GM23248 (cell line): Measurements from ENCODE around the gene TLE5. TPM values are rescaled to one million over a fixed set of nuclear protein-coding genes. Genes with fewer than 3 reads are reported as not detected.

Experiments
- DNase-seq: peaks from one replicate; pipeline ENCODE4 v3.0.0-alpha.2; 2015
- H2AFZ ChIP-seq: fragments of 200-600 bp; sonication (generic); 2 replicates; pipeline ENCODE4 v1.6.1; 2016; ENCODE audit warnings: antibody characterized with exemption
- H3F3A ChIP-seq: fragments of 200-600 bp; sonication (generic); 2 replicates; pipeline ENCODE4 v1.6.1; 2016; ENCODE audit warnings: mild to moderate bottlenecking, antibody characterized with exemption, mixed run types; ENCODE audit not compliant: insufficient read depth
- H3K27ac ChIP-seq: fragments of 200-600 bp; sonication (generic); 2 replicates; pipeline ENCODE4 v1.5.1; 2016; ENCODE audit warnings: mild to moderate bottlenecking
- H3K27me3 ChIP-seq: fragments of 200-600 bp; sonication (generic); replicated peaks from 2 replicates; pipeline ENCODE4 v1.6.1; 2016; ENCODE audit warnings: mild to moderate bottlenecking; ENCODE audit not compliant: insufficient read depth
- H3K36me3 ChIP-seq: fragments of 200-600 bp; sonication (generic); 2 replicates; pipeline ENCODE4 v1.6.1; 2016; ENCODE audit warnings: low read depth, mild to moderate bottlenecking
- H3K4me1 ChIP-seq: fragments of 200-600 bp; sonication (generic); 2 replicates; pipeline ENCODE4 v1.6.1; 2016; ENCODE audit warnings: mild to moderate bottlenecking; ENCODE audit not compliant: insufficient read depth
- H3K4me2 ChIP-seq: fragments of 200-600 bp; sonication (generic); one replicate; pipeline ENCODE4 v1.6.1; 2016; ENCODE audit warnings: mild to moderate bottlenecking; ENCODE audit not compliant: unreplicated experiment
- H3K4me3 ChIP-seq: fragments of 200-600 bp; sonication (generic); 2 replicates; pipeline ENCODE4 v1.5.1; 2016; ENCODE audit warnings: mild to moderate bottlenecking
- H3K79me2 ChIP-seq: fragments of 200-600 bp; sonication (generic); 2 replicates; pipeline ENCODE4 v1.6.1; 2016; ENCODE audit warnings: mild to moderate bottlenecking; ENCODE audit not compliant: insufficient read depth
- H3K9ac ChIP-seq: fragments of 200-600 bp; sonication (generic); 2 replicates; pipeline ENCODE4 v1.6.1; 2016; ENCODE audit warnings: mild to moderate bottlenecking
- H3K9me2 ChIP-seq: fragments of 200-600 bp; sonication (generic); 2 replicates; pipeline ENCODE4 v1.6.1; 2016; ENCODE audit warnings: mixed run types, mild to moderate bottlenecking, moderate library complexity; ENCODE audit not compliant: insufficient read depth
- H3K9me3 ChIP-seq: fragments of 200-600 bp; sonication (generic); one replicate; pipeline ENCODE4 v1.6.1; 2017; ENCODE audit warnings: low read depth
- H4K20me1 ChIP-seq: fragments of 200-600 bp; sonication (generic); 2 replicates; pipeline ENCODE4 v1.6.0; 2016; ENCODE audit not compliant: insufficient read depth
- EZH2 ChIP-seq: fragments of 200-600 bp; sonication (generic); IDR thresholded peaks from 2 replicates; pipeline ENCODE4 v1.6.1; 2018; ENCODE audit warnings: antibody characterized with exemption, mild to moderate bottlenecking; ENCODE audit not compliant: insufficient read depth, poor library complexity, severe bottlenecking
- EZH2phosphoT487 ChIP-seq: fragments of 200-600 bp; sonication (generic); IDR thresholded peaks from 2 replicates; pipeline ENCODE4 v1.6.1; 2018; ENCODE audit warnings: antibody characterized with exemption, moderate library complexity, mild to moderate bottlenecking, low read depth; ENCODE audit not compliant: insufficient read depth
- WGBS, 2 experiments: methylation state at CpG; one replicate each; pipeline ENCODE4 v1.1.6; 2015 to 2017; ENCODE audit warnings: low lambda C conversion rate in 2 of 2, low coverage in 1 of 2; ENCODE audit errors: missing lambda C conversion rate in 2 of 2; 5-methylcytosine and 5-hydroxymethylcytosine counted together
- in situ Hi-C: fragments of 300-500 bp; cut with MboI; formaldehyde crosslinking; loops from 2 replicates; pipeline ENCODE4 v1.15.0; 2020
- polyA plus RNA-seq: library from polyadenylated mRNA; unstranded; fragments of >200 nt; fragmentation: Nextera tagmentation; extraction: Ambion mirVana; gene quantifications from 2 replicates; pipeline ENCODE4 v1.2.1, GENCODE V29; 2016
- total RNA-seq: library from RNA; depleted of rRNA; stranded (reverse); fragments of >200 nt; shearing (Covaris generic); gene quantifications from 2 replicates; pipeline ENCODE4 v1.2.3, GENCODE V29; 2014

Gene TLE5
- total and polyA plus RNA-seq, 2 experiments from 2014 or later, result 133 to 337 TPM

DNA sequence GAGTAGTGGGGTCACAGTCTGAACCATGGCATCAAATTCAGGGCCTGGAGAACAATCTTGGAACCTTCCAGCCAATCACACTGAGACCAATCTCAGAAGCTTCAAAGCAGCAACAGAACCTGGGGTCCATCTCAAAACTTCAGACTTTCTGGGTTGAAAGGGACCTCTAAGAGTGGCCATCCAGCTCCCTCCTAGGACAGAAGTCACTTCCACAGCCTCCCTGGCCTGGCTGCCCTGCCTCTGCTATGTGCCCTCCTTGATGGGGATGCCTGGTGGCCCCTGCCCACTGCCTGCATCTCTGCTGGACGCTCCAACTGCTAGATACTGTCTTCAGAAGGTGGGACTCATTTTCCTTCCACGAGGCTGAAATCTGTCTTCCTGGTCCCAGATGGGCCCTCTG, 35.0 kb downstream of the TLE5 start:
- H3K27me3 ChIP-seq, result no peaks in the 10 kb centered on the region
- in situ Hi-C loops, result no loop called here
- no peak overlapping the region for H3K4me2 ChIP-seq

DNA sequence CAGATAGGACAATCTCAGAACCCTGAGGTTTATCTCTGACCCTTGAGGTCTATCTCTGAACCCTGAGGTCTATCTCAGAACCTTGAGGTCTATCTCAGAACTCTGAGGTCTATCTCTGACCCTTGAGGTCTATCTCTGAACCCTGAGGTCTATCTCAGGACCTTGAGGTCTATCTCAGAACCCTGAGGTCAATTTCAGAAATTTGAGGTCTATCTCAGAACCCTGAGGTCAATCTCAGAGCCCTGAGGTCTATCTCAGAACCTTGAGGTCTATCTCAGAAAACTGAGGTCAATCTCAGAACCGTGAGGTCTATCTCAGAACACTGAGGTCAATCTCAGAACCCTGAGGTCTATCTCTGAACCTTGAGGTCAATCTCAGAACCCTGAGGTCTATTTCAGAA, 35.5 kb downstream of the TLE5 start:
- H3F3A ChIP-seq, result 0 out of 2 replicates have a peak, but pooled peaks cover 4% of the 10 kb centered on the region
- H3K4me1 ChIP-seq, result no peaks in the 10 kb centered on the region
- H3K4me3 ChIP-seq, result no peak overlapping the region
- H3K4me2 ChIP-seq, result no peak overlapping the region
- DNase-seq, result no peak
- in situ Hi-C loops, result no loop called here
- H3K79me2 ChIP-seq, result no peaks in the 10 kb centered on the region
- no peak for TF ChIP-seq EZH2phosphoT487
- TF ChIP-seq EZH2, result no peak
- H3K9me2 ChIP-seq, result no peaks in the 10 kb centered on the region
- WGBS, 2 experiments, result 80 to 92% methylated on average over 1 of the region's 1 CpG
- no peak overlapping the region for H3K27ac ChIP-seq
- no peak overlapping the region for H2AFZ ChIP-seq
- H3K9ac ChIP-seq, result no peak overlapping the region
- H4K20me1 ChIP-seq, result no peaks in the 10 kb centered on the region
- no peaks in the 10 kb centered on the region for H3K27me3 ChIP-seq
- H3K36me3 ChIP-seq, result no peaks in the 10 kb centered on the region
- H3K9me3 ChIP-seq, result no peaks in the 10 kb centered on the region

More for the DNA sequence above, 35.0 kb downstream of the TLE5 start:
- H3K4me1 ChIP-seq, result no peaks in the 10 kb centered on the region
- H3F3A ChIP-seq, result 0 out of 2 replicates have a peak, but pooled peaks cover 4% of the 10 kb centered on the region
- H3K9me2 ChIP-seq, result no peaks in the 10 kb centered on the region
- DNase-seq, result no peak
- no peak overlapping the region for H3K27ac ChIP-seq
- no peaks in the 10 kb centered on the region for H3K36me3 ChIP-seq
- H3K9ac ChIP-seq, result no peak overlapping the region
- H2AFZ ChIP-seq, result no peak overlapping the region
- H4K20me1 ChIP-seq, result no peaks in the 10 kb centered on the region
- no peak for TF ChIP-seq EZH2phosphoT487
- no peak for TF ChIP-seq EZH2
- H3K4me3 ChIP-seq, result no peak overlapping the region
- WGBS, 2 experiments, result 70 to 75% methylated on average over 2 of the region's 2 CpGs
- no peaks in the 10 kb centered on the region for H3K9me3 ChIP-seq
- H3K79me2 ChIP-seq, result no peaks in the 10 kb centered on the region

DNA sequence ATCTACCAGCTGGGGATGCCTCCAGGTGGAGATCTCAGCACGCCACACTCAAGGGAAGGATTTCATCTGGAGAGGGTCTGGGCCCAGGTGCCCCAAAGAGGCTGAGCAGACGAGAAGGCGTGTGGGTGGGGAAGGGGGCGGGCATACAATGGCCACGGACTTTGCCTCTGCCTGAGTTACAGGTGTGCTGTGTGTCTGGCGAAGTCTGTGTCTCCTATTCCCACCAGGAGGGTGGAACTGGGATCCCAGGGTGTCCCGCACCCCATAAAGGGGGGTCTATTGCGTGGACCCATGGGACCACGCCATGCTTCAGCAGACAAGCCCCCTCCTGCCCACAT, 36.8 kb downstream of the TLE5 start:
- Histone ChIP-seq H3K79me2 (no peaks in the 10 kb centered on the region), H3K9me2 (no peaks in the 10 kb centered on the region), H3K27me3 (no peaks in the 10 kb centered on the region), H3F3A (no peaks in the 10 kb centered on the region), H3K9ac (no peak overlapping the region), H3K27ac (no peak overlapping the region), H4K20me1 (no peaks in the 10 kb centered on the region), H2AFZ (no peak overlapping the region), H3K36me3 (no peaks in the 10 kb centered on the region), H3K4me2 (no peak overlapping the region), H3K4me3 (no peak overlapping the region), H3K9me3 (no peaks in the 10 kb centered on the region), H3K4me1 (no peaks in the 10 kb centered on the region)
- TF ChIP-seq EZH2, result no peak
- no peak for TF ChIP-seq EZH2phosphoT487
- WGBS, 2 experiments, result 84 to 90% methylated on average over 8 to 9 of the region's 9 CpGs
- in situ Hi-C loops, result no loop called here
- DNase-seq, result no peak

DNA sequence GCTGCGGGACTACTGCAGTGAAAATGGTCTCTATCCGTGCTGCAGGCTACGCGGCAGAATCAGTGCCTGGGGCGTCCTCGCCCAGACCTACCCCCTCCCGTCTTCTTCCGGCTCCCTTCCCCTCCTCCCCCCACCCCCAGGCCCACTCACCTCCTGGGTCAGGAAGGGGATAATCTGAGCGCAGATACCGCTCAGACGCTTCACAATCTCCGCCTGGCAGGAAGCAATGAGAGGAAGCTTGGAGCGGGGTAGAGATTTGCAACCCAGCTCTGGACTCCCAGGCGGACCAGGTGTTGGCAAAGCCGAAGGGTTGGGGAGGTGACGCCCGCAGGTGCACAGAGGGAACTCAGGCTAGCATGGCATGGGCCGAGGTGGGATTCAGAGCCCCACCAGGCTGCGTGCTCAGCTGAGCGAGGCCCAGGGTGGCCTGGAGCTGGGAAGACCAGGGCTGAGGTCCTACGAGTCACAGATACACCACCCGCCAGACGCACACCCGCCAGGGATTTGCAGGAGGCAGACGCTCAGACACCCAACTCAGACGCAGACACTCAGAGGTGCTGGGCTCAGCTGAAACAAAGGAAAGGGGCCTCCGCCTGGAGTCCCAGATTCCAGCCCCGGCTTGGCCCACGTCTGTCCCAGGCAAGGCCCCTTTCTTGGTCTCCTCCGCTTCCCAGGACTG, 37.3 kb downstream of the TLE5 start:
- Histone ChIP-seq H2AFZ (no peak overlapping the region), H4K20me1 (no peaks in the 10 kb centered on the region), H3K9me3 (no peaks in the 10 kb centered on the region), H3F3A (no peaks in the 10 kb centered on the region), H3K4me1 (no peaks in the 10 kb centered on the region), H3K4me3 (no peak overlapping the region), H3K27ac (no peak overlapping the region), H3K4me2 (no peak overlapping the region), H3K36me3 (no peaks in the 10 kb centered on the region), H3K9ac (no peak overlapping the region), H3K27me3 (no peaks in the 10 kb centered on the region), H3K9me2 (no peaks in the 10 kb centered on the region), H3K79me2 (no peaks in the 10 kb centered on the region)
- in situ Hi-C loops, result no loop called here
- DNase-seq, result no peak
- no peak for TF ChIP-seq EZH2
- no peak for TF ChIP-seq EZH2phosphoT487
- WGBS, 2 experiments, result 91% methylated on average over 24 to 29 of the region's 30 CpGs

DNA sequence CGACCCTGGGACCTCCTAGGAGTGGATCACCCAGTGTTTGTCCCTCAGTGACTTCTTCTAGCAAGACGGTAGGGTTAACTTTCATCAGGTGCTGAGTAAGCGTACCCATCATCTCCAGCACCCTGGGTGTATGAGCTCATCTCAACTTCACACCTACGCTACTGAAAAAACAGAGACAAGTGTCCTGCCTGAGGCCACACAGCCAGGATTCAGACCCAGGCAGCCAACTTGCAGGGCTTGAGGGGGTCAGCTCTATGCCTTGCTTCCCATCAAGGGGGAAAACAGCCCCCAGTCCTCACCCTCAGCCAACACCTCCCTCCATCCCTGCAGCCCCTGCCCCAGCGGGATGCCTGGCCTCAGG, 37.8 kb downstream of the TLE5 start:
- H2AFZ ChIP-seq, result no peak overlapping the region
- no peak overlapping the region for H3K27ac ChIP-seq
- H3K9me3 ChIP-seq, result no peaks in the 10 kb centered on the region
- WGBS, 2 experiments, result 65 to 67% methylated on average over 5 of the region's 5 CpGs
- no peaks in the 10 kb centered on the region for H3K4me1 ChIP-seq
- H3K9ac ChIP-seq, result no peak overlapping the region
- H3K36me3 ChIP-seq, result no peaks in the 10 kb centered on the region
- no peaks in the 10 kb centered on the region for H3K9me2 ChIP-seq
- H3K79me2 ChIP-seq, result no peaks in the 10 kb centered on the region
- H3K4me3 ChIP-seq, result no peak overlapping the region
- H3F3A ChIP-seq, result no peaks in the 10 kb centered on the region
- TF ChIP-seq EZH2 (no peak), EZH2phosphoT487 (no peak)
- no peaks in the 10 kb centered on the region for H3K27me3 ChIP-seq
- H4K20me1 ChIP-seq, result no peaks in the 10 kb centered on the region
- no peak overlapping the region for H3K4me2 ChIP-seq
- no peak for DNase-seq
- in situ Hi-C loops, result no loop called here
